ENCODE measurements around the gene GPR17. TPM values are rescaled to one million over a fixed set of nuclear protein-coding genes. Genes with fewer than 3 reads are reported as not detected.

GPR17 gene
- total and polyA plus RNA-seq, 2 donors (not counting 1 experiment from before 2014, with no cell fraction given): 0.06 TPM; not detected in 1

DNA sequence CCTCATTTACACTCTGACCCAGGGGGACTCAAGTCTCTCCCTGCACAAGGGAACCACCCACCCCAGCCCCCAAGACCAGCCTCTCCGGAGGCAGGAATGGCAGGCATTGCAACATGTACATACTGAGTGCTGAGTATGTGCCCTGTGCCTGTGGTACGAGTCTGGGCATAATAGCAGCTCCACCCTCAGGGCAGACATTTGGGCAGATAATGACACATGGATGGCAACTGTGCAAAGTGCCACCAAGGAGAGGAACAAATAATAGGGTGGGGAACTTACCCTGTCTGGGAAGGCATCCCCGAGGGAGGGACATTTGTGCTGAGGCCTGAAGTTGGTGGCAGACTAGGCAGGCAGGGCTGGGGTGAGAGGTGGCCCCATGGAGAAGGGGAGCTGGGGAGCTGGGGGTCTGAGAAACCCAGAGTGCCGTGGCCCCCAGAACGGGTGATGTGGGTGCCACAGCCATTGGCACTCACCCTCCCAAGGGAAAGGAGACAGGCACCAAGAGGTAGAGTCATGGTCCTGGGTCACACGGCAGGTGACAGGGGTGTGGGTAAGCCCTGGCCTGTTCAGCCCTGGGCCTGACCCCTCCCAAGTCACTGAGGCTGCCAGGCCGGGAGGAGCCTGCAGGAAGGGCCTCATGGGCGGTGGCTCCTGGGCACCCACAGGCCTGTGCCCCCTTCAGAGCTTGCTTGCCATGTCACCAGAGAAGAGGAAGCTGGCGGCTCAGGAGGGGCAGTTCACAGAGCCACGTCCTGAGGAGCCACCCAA, 15.7 kb upstream of the GPR17 start:
- peaks cover 65 to 89% of the 10 kb centered on the region in 2 donors for H3K4me1 ChIP-seq (ENCODE audit: control insufficient read depth in 2 of 2, insufficient read depth in 2 of 2, low read length in 2 of 2)
- H3K9me3 ChIP-seq (ENCODE audit: control extremely low read depth in 1 of 3, control insufficient read depth in 2 of 3, insufficient read depth in 1 of 3, low read length in 2 of 3): no peaks in the 10 kb centered on the region
- DNase-seq (peak; percentile 48), ATAC-seq (ENCODE audit: low read depth) (no peak)
- H2AFZ ChIP-seq (ENCODE audit: insufficient read depth, low read depth, low read length, poor library complexity, severe bottlenecking): peak overlapping the region; percentile 14
- no peak for TF ChIP-seq EZH2 (IDR thresholded peaks at IDR 0.05; ENCODE audit: borderline replicate concordance, insufficient read depth, low read depth, low read length, poor library complexity, severe bottlenecking)
- TF ChIP-seq, protein P1, sequence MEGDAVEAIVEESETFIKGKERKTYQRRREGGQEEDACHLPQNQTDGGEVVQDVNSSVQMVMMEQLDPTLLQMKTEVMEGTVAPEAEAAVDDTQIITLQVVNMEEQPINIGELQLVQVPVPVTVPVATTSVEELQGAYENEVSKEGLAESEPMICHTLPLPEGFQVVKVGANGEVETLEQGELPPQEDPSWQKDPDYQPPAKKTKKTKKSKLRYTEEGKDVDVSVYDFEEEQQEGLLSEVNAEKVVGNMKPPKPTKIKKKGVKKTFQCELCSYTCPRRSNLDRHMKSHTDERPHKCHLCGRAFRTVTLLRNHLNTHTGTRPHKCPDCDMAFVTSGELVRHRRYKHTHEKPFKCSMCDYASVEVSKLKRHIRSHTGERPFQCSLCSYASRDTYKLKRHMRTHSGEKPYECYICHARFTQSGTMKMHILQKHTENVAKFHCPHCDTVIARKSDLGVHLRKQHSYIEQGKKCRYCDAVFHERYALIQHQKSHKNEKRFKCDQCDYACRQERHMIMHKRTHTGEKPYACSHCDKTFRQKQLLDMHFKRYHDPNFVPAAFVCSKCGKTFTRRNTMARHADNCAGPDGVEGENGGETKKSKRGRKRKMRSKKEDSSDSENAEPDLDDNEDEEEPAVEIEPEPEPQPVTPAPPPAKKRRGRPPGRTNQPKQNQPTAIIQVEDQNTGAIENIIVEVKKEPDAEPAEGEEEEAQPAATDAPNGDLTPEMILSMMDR (IDR thresholded peaks at IDR 0.05): no peak
- H3K9ac ChIP-seq (ENCODE audit: low read length): peak overlapping the region; percentile 17
- H3K27me3 ChIP-seq (replicated peaks in 1 of 4; ENCODE audit: control extremely low read depth in 1 of 4, control insufficient read depth in 3 of 4, insufficient read depth in 4 of 4, low read length in 3 of 4): no peaks in the 10 kb centered on the region
- POLR2A ChIA-PET: interaction anchor here (0.6 to 2.5 kb wide), 4 partner anchors 9 to 13 kb away, joined by 3 to 10 read pairs (median 4); no protein-coding TSS in a partner anchor
- H4K20me1 ChIP-seq (ENCODE audit: control insufficient read depth, insufficient read depth, low read length, poor library complexity, severe bottlenecking): no peaks in the 10 kb centered on the region
- H3K4me3 Mint-ChIP-seq: peak overlapping the region; percentile 75
- no peaks in the 10 kb centered on the region for H3K9me3 Mint-ChIP-seq (ENCODE audit: insufficient read depth)
- CTCF ChIA-PET: interaction anchor here (3.2 to 4.1 kb wide), 2 partner anchors 19 to 39 kb away, joined by 21 to 22 read pairs; no protein-coding TSS in a partner anchor
- H3K27ac ChIP-seq (ENCODE audit: low read length in 2 of 2): peak overlapping the region in 1 of 2 donors; percentile 36
- no peaks in the 10 kb centered on the region for H3K79me2 ChIP-seq (ENCODE audit: control insufficient read depth, insufficient read depth, low read length)
- H3K4me1 Mint-ChIP-seq: peaks cover 87% of the 10 kb centered on the region
- H3K36me3 ChIP-seq (replicated peaks in 1 of 2; ENCODE audit: control extremely low read depth in 1 of 2, control insufficient read depth in 1 of 2, extremely low read depth in 1 of 2, insufficient read depth in 2 of 2, low read length in 1 of 2): no peaks in the 10 kb centered on the region
- peak overlapping the region; percentile 89 for H3K27ac Mint-ChIP-seq
- H3K4me2 ChIP-seq (replicated peaks; ENCODE audit: low read depth, low read length, poor library complexity, severe bottlenecking): peak overlapping the region; percentile 71
- intact Hi-C loops (cut with micrococcal nuclease): no loop called here
- H3K4me3 ChIP-seq (ENCODE audit: control extremely low read depth in 1 of 5, extremely low read depth in 1 of 5, insufficient read depth in 1 of 5, low read depth in 2 of 5, low read length in 4 of 5): peak overlapping the region in 1 of 5 experiments; percentile 18
- no peaks in the 10 kb centered on the region for H3K27me3 Mint-ChIP-seq
- 34% methylated on average over 9 of the region's 10 CpGs for WGBS (ENCODE audit: insufficient coverage)

All from B cell (primary cell).